ENCODE measurements around the gene PCDHGA8. TPM values are rescaled to one million over a fixed set of nuclear protein-coding genes. Genes with fewer than 3 reads are reported as not detected.
A peak's percentile ranks its signal among the peaks of the same experiment; 100 is the strongest.

Gene PCDHGA8
- total RNA-seq, 1 donor from 2014 or later: 0.69 TPM

DNA sequence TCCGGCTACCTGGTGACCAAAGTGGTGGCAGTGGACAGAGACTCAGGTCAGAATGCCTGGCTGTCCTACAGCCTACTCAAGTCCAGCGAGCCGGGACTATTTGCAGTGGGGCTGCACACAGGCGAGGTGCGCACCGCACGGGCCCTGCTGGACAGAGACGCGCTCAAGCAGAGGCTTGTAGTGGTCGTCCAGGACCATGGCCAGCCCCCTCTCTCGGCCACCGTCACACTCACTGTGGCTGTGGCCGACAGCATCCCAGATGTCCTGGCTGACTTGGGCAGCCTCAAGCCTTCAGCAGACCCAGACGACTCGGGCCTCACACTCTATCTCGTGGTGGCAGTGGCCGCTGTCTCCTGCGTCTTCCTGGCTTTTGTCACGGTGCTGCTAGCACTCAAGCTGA is 35.5 kb upstream of the PCDHGA8 start:
- POLR2A ChIA-PET: no interaction called here
- Mint-ChIP-seq H3K9me3 (peaks cover 25% of the 10 kb centered on the region), H3K27ac (no peak overlapping the region), H3K4me3 (no peak overlapping the region), H3K27me3 (peaks cover 60% of the 10 kb centered on the region), H3K4me1 (no peaks in the 10 kb centered on the region), H3K36me3 (ENCODE audit: low read depth) (peaks cover 7% of the 10 kb centered on the region)
- DNase-seq (no peak), ATAC-seq (ENCODE audit: low read depth) (no peak)
- CTCF ChIA-PET: no interaction called here
- no peak for TF ChIP-seq CTCF (IDR thresholded peaks at IDR 0.05)
- intact Hi-C loops (cut with micrococcal nuclease): no loop called here

DNA sequence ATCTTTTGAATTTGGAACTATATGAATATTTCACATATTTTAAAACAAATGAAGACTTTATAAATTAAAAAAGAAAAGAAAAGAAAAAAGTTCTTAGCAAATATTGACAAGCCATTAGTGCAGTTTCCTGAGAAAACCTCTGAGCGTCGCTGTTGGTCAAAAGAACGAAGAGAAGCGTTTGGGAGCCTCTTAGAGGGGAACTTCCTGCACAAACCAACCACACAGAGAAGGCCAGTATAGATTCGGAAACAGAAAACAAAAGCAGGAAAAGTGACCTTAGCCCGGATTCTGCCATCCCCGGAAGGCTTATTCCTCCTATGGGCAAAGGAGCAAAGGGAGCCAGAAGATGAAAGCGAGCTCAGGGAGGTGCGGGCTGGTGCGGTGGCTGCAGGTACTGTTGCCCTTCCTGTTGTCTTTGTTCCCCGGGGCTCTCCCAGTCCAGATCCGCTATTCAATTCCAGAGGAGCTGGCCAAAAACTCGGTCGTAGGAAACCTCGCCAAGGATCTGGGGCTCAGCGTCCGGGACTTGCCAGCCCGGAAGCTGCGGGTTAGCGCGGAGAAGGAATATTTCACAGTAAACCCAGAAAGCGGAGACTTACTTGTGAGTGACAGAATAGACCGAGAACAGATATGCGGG is 32.5 kb upstream of the PCDHGA8 start, which contains the start of gene PCDHGB2:
TSS of gene PCDHGB2 (plus strand) at position 205 of the 637 bp plus-strand sequence. CDS start at position 347, 142 bp downstream.
- H3K27ac Mint-ChIP-seq: peak within 1 kb of the TSS; percentile 60
- ATAC-seq (ENCODE audit: low read depth): no peak
- no peak for TF ChIP-seq CTCF (IDR thresholded peaks at IDR 0.05)
- peaks cover 8% of the 10 kb centered on the region for H3K4me1 Mint-ChIP-seq
- H3K36me3 Mint-ChIP-seq (ENCODE audit: low read depth): peaks cover 12% of the 10 kb centered on the region
- intact Hi-C loops (cut with micrococcal nuclease): loop anchor here (1.0 to 5.0 kb wide), 2 partner anchors 33 to 204 kb away; no protein-coding TSS in a partner anchor
- peaks cover 39% of the 10 kb centered on the region for H3K9me3 Mint-ChIP-seq
- ChIA-PET CTCF (interaction anchor here (0.6 to 1.1 kb wide), 2 partner anchors 164 to 204 kb away, joined by 3 read pairs; no protein-coding TSS in a partner anchor), POLR2A (no interaction called here)
- peak within 1 kb of the TSS; percentile 79 for H3K4me3 Mint-ChIP-seq
- DNase-seq: no peak
- peaks cover 59% of the 10 kb centered on the region for H3K27me3 Mint-ChIP-seq

GRCh38 chr5:141360685-141361084 is 31.7 kb upstream of the PCDHGA8 start:
- ATAC-seq (ENCODE audit: low read depth) (no peak), DNase-seq (no peak)
- Mint-ChIP-seq H3K4me1 (peaks cover 8% of the 10 kb centered on the region), H3K27me3 (peaks cover 58% of the 10 kb centered on the region), H3K36me3 (ENCODE audit: low read depth) (peaks cover 17% of the 10 kb centered on the region), H3K9me3 (peaks cover 42% of the 10 kb centered on the region), H3K27ac (no peak overlapping the region), H3K4me3 (no peak overlapping the region)
- CTCF ChIA-PET: interaction anchor here (0.6 to 1.1 kb wide), 2 partner anchors 164 to 203 kb away, joined by 3 read pairs; no protein-coding TSS in a partner anchor
- POLR2A ChIA-PET: no interaction called here
- no peak for TF ChIP-seq CTCF (IDR thresholded peaks at IDR 0.05)
- intact Hi-C loops (cut with micrococcal nuclease): loop anchor here (1.0 to 5.0 kb wide), 2 partner anchors 33 to 204 kb away; no protein-coding TSS in a partner anchor

DNA sequence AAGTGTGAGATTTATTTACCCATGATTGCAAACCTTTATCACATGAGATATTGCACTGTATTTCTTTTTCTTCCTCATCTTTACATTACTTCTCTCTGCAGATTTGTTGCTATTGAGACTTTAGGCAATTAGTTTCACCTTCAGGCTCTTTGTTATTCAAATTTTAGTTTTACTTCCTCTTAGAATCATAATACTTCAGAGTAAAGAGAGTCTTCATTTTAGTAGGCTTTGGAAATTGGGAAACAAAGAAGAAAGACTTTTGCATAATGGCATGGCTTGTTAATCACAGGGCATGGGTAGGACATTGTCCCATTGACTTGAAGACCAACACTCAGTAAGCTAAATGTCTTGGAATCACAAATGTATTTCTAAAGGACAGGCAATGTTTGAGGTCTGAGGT is 29.7 kb upstream of the PCDHGA8 start:
- Mint-ChIP-seq H3K9me3 (peaks cover 41% of the 10 kb centered on the region), H3K4me1 (peaks cover 8% of the 10 kb centered on the region), H3K27me3 (peaks cover 54% of the 10 kb centered on the region), H3K27ac (no peak overlapping the region), H3K36me3 (ENCODE audit: low read depth) (peaks cover 17% of the 10 kb centered on the region), H3K4me3 (peak overlapping the region; percentile 9)
- ChIA-PET POLR2A (no interaction called here), CTCF (interaction anchor here (1.3 kb wide), 1 partner anchor 58 kb away, joined by 3 read pairs; the partner anchor contains the start of gene PCDHGA11)
- DNase-seq (no peak), ATAC-seq (ENCODE audit: low read depth) (no peak)
- no peak for TF ChIP-seq CTCF (IDR thresholded peaks at IDR 0.05)
- intact Hi-C loops (cut with micrococcal nuclease): loop anchor here (5.0 kb wide), 1 partner anchor 35 kb away; no protein-coding TSS in a partner anchor

DNA sequence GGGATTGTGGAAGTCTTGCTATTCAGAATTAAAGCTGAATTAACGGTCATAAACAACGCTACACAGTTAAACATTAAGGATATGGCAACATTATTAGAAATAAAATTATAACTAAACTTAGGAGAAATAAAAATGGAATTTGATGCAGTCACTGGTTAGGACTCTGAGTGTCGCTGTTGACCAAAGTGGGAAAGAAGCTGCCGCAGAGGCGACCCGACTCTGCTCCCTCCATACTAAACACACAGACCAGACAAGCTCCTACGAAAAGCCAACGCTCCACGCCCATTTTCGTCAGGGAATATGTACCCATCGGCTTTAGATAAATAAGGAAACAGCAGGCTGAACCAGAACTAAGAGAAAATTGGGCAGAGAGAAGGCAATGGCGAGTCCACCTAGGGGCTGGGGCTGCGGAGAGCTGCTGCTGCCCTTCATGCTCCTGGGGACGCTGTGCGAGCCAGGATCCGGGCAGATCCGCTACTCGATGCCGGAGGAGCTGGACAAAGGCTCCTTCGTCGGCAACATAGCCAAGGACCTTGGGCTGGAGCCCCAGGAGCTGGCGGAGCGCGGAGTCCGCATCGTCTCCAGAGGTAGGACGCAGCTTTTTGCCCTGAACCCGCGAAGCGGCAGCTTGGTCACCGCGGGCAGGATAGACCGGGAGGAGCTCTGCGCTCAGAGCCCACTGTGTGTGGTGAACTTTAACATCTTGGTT is 28.3 kb upstream of the PCDHGA8 start, which contains the start of gene PCDHGA5:
TSS of gene PCDHGA5 (plus strand) at position 211 of the 709 bp plus-strand sequence. CDS start at position 380, 169 bp downstream.
- Mint-ChIP-seq H3K9me3 (peaks cover 36% of the 10 kb centered on the region), H3K27me3 (peaks cover 53% of the 10 kb centered on the region), H3K36me3 (ENCODE audit: low read depth) (peaks cover 17% of the 10 kb centered on the region), H3K27ac (no peak within 1 kb of the TSS), H3K4me1 (peaks cover 8% of the 10 kb centered on the region), H3K4me3 (no peak within 1 kb of the TSS)
- DNase-seq (no peak), ATAC-seq (ENCODE audit: low read depth) (no peak)
- intact Hi-C loops (cut with micrococcal nuclease): loop anchor here (5.0 kb wide), 1 partner anchor 37 kb away; no protein-coding TSS in a partner anchor
- ChIA-PET CTCF (interaction anchor here (1.3 kb wide), 1 partner anchor 57 kb away, joined by 3 read pairs; the partner anchor contains the start of gene PCDHGA11), POLR2A (no interaction called here)
- TF ChIP-seq CTCF (IDR thresholded peaks at IDR 0.05): no peak
